Measurements from ENCODE around the gene ELAVL2.

The ELAVL2 gene

DNA sequence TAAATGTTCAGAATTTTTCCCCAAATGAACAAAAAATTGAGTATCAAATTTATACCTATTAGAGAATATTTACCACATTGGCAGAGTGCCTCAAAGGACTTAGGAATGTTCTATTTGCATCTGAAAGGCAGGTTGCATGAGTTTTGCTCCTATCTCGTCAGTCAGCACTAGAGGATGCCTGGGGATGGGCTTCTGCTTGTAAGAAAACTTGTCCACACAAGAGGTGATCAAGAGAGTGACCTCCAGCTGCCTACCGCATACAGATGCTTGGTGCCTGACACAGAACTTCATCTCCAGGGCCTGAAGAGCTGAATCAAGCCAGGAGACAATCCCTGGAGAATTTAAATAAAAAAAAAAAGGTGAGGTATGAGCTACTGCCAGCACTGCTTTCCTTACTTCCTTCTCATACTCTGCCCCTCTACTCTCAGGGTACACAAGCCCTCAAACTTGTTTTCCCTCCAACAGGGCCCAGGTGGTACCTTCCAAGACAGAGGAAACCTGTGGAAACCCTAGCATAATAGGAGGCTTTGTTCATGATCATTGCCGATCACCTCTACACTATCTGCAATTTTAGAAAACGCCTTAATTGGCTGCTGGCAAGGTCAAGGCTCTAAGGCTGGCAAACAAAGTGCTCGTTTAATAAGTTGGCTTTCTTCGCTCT lies 166.6 kb downstream of the ELAVL2 start:
- no peak for DNase-seq (ENCODE audit: low spot score)

DNA sequence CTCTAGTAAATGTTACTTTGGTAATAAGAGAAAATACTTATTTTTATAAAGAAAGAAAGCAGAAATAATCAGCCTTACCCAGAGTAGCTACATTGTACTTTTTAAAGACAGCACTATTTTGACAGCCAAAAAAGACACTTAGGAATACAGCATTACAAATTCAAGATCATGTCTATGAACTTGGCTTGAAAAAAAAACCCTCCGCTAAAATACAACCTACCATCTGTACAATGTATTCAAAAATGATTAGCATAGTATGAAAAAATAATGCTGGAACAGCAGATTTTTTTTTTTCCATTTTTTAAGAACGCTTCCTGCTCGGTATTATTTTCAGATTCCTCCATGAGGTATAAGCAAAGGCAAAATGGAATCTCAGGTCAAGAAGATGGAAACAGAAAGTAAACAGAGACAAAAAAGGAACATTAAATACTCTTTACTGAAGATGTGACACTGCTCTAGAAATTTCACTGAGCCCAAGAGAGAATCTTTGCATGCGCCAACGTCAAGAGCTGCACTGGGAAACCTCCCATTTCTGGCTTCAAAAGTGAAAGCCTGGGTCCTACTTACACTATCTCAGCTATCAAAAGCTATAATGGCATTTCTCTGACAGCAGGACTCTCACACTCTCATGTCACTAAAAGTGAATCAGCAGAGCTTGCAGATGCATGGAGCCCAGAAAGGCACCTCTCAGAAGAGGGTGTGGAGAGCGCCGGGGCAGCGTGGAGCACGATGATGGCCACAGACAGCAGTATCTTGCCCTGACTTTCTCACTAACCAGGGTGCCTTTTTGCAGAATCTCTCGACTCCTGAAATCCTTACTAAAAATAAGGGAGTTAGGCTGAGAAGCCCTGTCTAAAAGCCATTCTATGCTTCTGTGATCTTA lies 167.4 kb downstream of the ELAVL2 start:
- DNase-seq (ENCODE audit: low spot score) = no peak

DNA sequence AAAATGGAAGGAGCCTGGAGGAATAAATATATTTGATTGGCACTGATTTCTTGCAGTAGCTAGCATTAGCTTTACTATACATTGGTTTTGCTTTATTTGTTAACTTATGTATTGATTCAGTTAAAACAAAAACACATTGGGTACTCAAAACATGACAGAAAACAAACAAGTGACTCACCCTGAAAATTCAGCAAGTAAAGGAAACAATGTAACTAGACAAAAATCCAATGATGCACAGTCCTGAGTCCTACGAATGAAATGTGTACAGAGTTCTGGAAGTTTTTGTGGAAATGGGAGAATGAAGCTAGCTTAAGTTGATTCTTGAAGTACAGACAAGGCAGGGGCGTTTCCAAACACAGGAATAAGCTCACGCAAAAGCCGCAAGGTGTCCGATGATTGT lies 175.0 kb downstream of the ELAVL2 start:
- peak; percentile 13 for DNase-seq (ENCODE audit: low spot score)

DNA sequence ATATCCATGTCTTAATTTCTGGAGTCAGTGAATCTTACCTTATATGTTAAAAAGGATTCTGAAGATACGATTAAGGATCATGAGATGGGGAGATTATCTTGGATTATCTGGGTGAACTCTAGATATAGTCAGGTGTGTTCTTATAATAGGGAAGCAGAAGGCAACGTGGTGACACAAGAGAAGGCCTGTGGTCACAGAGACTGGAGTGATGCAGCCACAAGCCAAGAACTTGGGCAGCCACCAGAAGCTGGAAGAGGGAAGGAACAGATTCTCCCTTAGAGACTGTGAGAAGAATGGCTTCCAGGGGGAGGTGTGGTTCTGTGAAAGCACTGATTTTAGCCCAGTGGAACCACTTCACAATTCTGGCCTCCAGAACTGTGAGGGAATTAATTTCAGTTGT lies 177.4 kb downstream of the ELAVL2 start:
- no peak for DNase-seq (ENCODE audit: low spot score)

DNA sequence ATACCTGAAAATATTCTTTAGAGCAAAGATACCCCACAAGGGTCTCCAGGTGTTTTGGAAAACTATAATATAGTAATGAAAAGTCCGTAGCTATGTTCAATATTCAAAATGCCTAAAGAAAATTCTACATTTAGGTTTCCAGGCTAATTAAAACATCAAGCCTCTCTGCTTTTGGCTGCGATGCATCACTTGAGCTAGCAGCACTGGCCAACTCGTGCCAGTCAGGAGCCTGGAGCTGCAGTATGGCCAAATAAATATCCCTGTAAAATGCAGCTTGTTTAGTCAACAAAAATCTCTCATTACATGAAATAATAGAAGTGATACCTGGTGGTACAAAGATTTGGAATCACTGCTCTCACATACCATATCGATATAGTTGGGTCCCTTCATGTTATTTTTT lies 181.1 kb downstream of the ELAVL2 start:
- DNase-seq (ENCODE audit: low spot score) = no peak

DNA sequence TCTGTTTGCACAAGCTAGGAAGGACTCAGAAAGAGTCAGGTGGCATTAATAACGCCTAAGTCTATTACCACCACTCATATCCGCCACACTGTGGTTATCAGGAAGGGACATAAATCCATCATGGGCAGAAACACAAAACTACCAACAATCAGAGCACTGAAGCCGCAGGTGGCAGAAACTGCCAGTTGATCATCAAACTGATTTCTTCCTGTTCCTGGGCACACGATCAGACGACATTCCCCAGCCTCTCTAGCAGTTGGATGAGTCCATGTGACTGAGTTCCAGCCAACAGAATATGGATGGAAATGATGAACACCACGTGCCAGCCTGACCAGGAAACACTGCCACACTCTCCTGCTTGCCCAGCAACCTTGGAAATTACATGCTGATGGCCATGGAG lies 181.7 kb downstream of the ELAVL2 start:
- DNase-seq (ENCODE audit: low spot score) = no peak

DNA sequence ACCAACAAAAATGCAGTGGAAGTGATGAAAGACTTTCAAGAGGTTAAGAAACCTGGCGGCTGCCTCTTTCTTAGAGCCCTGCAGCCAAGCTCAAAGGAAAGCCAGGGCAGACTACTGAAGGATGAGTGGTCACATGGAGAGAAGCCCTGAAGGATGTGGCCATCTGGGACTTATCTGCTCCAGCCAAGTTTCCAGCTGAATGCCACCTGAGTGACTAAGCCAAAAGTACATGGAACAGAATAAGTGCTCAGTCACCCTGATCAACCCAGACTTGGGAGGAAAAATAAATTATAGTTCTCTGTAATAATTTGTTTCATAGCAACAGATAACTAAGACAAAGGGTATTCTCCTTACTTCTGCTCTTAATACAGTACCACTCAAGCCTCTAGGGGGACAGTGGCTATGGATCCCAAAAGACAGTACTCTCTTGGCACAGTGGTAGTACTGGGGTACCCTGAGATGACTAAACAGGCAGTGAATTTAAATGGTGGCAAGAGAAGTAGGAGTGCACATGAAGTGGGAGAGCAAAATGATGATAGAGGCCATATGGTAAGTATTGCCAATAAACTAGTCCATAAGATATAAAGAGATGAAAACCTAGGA lies 182.3 kb downstream of the ELAVL2 start:
- no peak for DNase-seq (ENCODE audit: low spot score)

Measured in kidney capillary endothelial cell (primary cell).